Measurements from ENCODE around the gene FIGN. TPM values are rescaled to one million over a fixed set of nuclear protein-coding genes. Genes with fewer than 3 reads are reported as not detected.

The FIGN gene
- total and polyA plus RNA-seq, 2 of the 8 experiments (the other 6 are each of a cell fraction or from before 2014, with no cell fraction given) = 5.0 to 22.8 TPM

GRCh38 chr2:163773276-163773675 is 37.5 kb upstream of the FIGN start:
- H3K23ac ChIP-seq (ENCODE audit: insufficient read length) = no peak overlapping the region
- no peaks in the 10 kb centered on the region for H4K20me1 ChIP-seq (replicated peaks in 1 of 2; ENCODE audit: control insufficient read depth in 1 of 2, insufficient read depth in 2 of 2, low read length in 2 of 2)
- H4K91ac ChIP-seq (replicated peaks; ENCODE audit: insufficient read length, low read length) = no peak overlapping the region
- no peak overlapping the region for H3K14ac ChIP-seq (ENCODE audit: insufficient read length)
- H3K36me3 ChIP-seq (ENCODE audit: control insufficient read depth in 2 of 4, insufficient read depth in 4 of 4, low read length in 3 of 4) = no peaks in the 10 kb centered on the region
- no peak overlapping the region for H3K9ac ChIP-seq (replicated peaks in 1 of 4; ENCODE audit: extremely low read depth in 1 of 4, low read depth in 3 of 4, low read length in 3 of 4)
- no peak overlapping the region for H2BK20ac ChIP-seq (ENCODE audit: low read length)
- H3K9me3 ChIP-seq (ENCODE audit: insufficient read depth in 2 of 2, low read depth in 1 of 2, low read length in 1 of 2) = no peaks in the 10 kb centered on the region
- FAIRE-seq (no peak), DNase-seq (ENCODE audit: low read depth in 1 of 2, low spot score in 2 of 2) (no peak)
- ChIA-PET CTCF (ENCODE audit: partially characterized antibody) (no interaction called here), POLR2A (ENCODE audit: partially characterized antibody) (no interaction called here)
- H2BK120ac ChIP-seq (replicated peaks; ENCODE audit: low read depth, low read length) = no peak overlapping the region
- no peak overlapping the region for H3K4ac ChIP-seq (replicated peaks; ENCODE audit: insufficient read length, low read depth, low read length)
- H3K4me2 ChIP-seq (ENCODE audit: insufficient read depth in 1 of 2, low read depth in 2 of 2, low read length in 2 of 2) = no peak overlapping the region
- no peaks in the 10 kb centered on the region for H3K79me2 ChIP-seq (ENCODE audit: control insufficient read depth in 1 of 2, insufficient read depth in 2 of 2, low read length in 2 of 2)
- TF ChIP-seq HDAC2 (IDR thresholded peaks at IDR 0.05; ENCODE audit: borderline replicate concordance in 1 of 2, low read depth in 2 of 2, low read length in 2 of 2) (no peak), CTBP2 (IDR thresholded peaks at IDR 0.05; ENCODE audit: borderline replicate concordance, insufficient read depth, insufficient read length, low read length) (no peak), NANOG (IDR thresholded peaks at IDR 0.05; ENCODE audit: insufficient read depth, low read depth, low read length, poor library complexity, severe bottlenecking) (no peak), E2F6 (IDR thresholded peaks at IDR 0.05) (no peak), MAX (IDR thresholded peaks at IDR 0.05) (no peak), RBBP5 (IDR thresholded peaks at IDR 0.05; ENCODE audit: borderline replicate concordance, low read depth, low read length) (no peak)
- H3K23me2 ChIP-seq (ENCODE audit: low read depth, low read length) = no peaks in the 10 kb centered on the region
- no peak overlapping the region for H2BK5ac ChIP-seq (ENCODE audit: low read depth, low read length)
- no peak overlapping the region for H2BK15ac ChIP-seq (ENCODE audit: low read length)
- 94% methylated on average over 3 of the region's 3 CpGs; no CpG with 5 or more reads in 1 of the 2 experiments for WGBS, 2 experiments (ENCODE audit: extremely low coverage in 1 of 2, insufficient coverage in 1 of 2, insufficient read length in 1 of 2, insufficient replicate concordance in 2 of 2, low coverage in 1 of 2, low lambda C conversion rate in 2 of 2, missing lambda C conversion rate in 1 of 2)
- H3K27me3 ChIP-seq (replicated peaks in 1 of 4; ENCODE audit: control insufficient read depth in 3 of 4, extremely low read depth in 1 of 4, insufficient read depth in 3 of 4, low read length in 3 of 4) = no peaks in the 10 kb centered on the region
- H3K79me1 ChIP-seq (ENCODE audit: low read depth, low read length) = no peaks in the 10 kb centered on the region
- H2AK5ac ChIP-seq (ENCODE audit: low read depth, low read length) = no peak overlapping the region
- no peak overlapping the region for H4K8ac ChIP-seq (ENCODE audit: extremely low read depth, insufficient read depth, low read length)
- H2AFZ ChIP-seq (ENCODE audit: low read length) = no peak overlapping the region
- H3K4me1 ChIP-seq (replicated peaks in 1 of 4; ENCODE audit: control insufficient read depth in 3 of 4, insufficient read depth in 4 of 4, low read length in 3 of 4) = no peaks in the 10 kb centered on the region
- H4K5ac ChIP-seq (ENCODE audit: insufficient read length, low read depth, low read length) = no peak overlapping the region
- H3K27ac ChIP-seq (ENCODE audit: low read depth, low read length) = no peak overlapping the region
- no peak overlapping the region for H3K56ac ChIP-seq (replicated peaks; ENCODE audit: insufficient read length, low read depth, low read length)
- no peak overlapping the region for H2BK12ac ChIP-seq (ENCODE audit: low read depth, low read length)
- no peak overlapping the region for H3K4me3 ChIP-seq (ENCODE audit: extremely low read depth in 1 of 4, insufficient read depth in 2 of 4, low read depth in 3 of 4, low read length in 4 of 4)
- H3K18ac ChIP-seq (ENCODE audit: extremely low read depth, low read length) = no peak overlapping the region

All from H1 (cell line).